ENCODE results near the gene GPC5.
"Not testable (repeated sequence)": the region's sequence is repeated elsewhere in the genome, so short reads cannot be mapped to it uniquely, and the experiment has no call there.

GRCh38 chr13:91416579-91416978 is 18.2 kb downstream of the GPC5 start:
- not testable (repeated sequence) for TF ChIP-seq CTCF, POLR2A (IDR thresholded peaks at IDR 0.05)
